UCSD-AML1 (cell line): ENCODE measurements around the gene DRAP1.
"Not testable (repeated sequence)": the region's sequence is repeated elsewhere in the genome, so short reads cannot be mapped to it uniquely, and the experiment has no call there.

Experiments
- DNase-seq: peaks from one replicate; lab custom pipeline; 2025; ENCODE audit not compliant: unreplicated experiment; lab: John Stamatoyannopoulos, UW

The DRAP1 gene

DNA sequence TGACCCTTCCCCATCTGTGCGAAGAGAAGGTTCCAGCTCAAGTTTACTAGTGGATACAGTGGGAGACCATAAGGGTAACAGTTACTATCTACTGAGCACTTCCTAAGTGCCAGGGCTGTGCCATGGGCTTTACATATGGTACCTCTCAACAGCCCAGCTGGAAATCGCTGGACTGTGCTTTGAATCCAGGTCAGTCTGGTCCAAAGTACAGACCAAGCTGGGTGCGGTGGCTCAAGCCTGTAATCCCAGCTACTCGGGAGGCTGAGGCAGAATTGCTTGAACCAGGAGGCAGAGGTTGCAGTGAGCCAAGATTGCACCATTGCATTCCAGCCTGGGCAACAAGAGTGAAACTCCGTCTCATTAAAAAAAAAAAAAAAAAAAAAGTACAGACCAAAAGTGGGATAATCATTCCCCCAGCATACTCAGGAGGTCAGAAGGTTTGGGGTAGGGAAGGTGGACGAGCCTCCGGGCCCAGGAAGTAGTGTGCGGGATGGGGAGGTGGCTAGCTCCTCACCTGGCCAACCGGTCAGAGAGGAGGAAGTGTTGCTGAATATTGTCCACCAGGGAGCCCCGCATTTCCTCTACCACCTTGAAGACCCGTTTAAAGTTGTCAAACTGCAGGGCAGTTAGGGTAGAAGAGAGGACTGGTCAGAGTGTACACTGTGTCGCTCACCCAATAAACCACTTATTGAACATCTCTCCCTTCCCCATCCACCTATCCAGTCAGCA lies 33.3 kb upstream of the DRAP1 start:
- no peak for DNase-seq

DNA sequence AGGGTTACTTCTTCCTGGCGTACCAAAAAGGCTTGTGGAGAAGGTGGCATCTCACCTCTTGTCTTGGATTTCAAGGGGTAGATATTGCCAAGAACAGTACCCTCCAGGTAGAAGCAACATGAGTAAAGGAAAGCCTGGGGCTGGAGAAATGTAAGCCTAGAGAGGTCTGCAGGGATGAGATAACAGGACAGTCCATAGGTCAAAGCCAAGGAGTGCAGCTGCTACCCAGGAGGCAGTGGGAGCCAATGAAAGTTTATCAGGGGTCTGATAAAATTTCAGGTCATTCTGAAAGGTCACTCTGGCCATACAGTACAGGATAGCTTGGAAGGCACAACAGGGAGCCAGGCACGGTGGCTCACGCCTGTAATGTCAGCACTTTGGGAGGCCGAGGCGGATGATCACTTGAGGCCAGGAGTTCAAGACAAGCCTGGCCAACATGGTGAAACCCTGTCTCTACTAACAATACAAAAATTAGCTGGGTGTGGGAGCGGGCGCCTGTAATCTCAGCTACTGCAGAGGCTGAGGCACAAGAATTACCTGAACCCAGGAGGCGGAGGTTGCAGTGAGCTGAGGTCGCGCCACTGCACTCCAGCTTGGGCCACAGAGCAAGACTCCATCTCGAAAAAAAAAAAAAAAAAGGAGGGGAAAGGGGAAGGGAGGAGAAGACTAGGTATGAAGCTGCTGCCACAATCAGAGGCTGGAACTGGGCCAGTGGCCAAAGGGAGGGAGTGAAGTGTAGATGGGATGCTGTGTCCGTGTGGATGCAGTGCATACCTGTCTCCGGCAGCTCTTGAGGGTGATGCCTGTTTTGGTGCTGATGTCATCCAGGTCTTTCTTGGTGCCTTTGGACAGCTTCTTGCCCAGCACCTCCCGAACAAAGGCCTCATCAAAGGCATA lies 32.2 kb upstream of the DRAP1 start:
- no peak for DNase-seq

DNA sequence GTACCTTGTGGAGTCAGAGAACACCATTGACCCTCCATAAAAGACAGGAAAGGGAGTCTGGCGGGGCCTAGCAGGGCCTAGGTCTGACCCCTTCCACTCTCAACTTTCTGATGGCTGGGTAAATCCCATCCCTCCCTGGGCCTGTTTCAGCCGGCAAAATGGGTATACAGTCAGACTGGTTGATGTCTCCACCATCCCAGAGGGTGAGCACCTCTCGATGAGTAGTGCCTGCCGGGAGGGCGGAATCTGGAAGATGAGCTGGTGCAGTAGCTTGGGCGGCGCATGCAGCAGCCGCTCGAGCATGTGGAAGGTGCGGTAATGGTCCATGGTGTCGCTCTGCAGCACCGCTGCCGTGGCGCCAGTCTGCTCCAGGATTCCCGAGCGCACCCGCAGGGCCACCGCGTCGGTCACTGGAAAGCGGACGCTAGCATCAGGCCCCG lies 31.5 kb upstream of the DRAP1 start:
- no peak for DNase-seq

DNA sequence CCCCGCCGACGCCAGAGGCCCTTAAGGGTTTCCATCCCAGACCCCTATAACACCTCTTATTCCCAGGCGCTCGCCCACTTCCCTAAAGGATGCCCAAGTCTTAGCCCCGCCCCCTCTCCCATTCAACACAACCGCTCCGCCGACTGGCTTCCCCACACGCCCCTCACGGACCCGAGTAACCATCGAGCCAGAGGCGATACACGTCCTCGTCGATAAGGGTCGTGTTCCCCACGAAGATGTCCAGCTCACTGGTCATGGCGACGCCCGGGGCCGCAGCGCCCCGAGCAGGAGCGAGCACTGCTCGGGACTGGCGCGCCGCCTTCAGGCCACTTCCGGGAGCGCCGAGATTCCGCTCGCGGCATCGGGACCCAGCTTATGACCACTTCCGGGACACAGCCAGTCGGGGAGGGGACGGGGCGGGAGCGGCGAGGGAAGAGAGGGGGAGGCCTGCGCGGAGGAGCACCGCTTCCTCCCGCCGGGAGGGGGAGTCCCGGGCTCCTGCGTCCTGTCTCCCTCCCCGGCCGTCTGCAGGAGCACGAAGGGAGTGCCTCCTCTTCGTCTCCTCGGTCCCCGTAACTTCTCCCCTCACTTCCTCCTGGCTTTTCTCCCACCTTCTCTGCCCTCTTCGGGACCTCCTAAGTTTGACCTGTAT lies 30.9 kb upstream of the DRAP1 start, which contains the start of gene FIBP:
Gene FIBP (minus strand): TSS at position 309 of the 652 bp plus-strand sequence. CDS start 53 bp downstream, at position 256.
- DNase-seq = peak; percentile 98

DNA sequence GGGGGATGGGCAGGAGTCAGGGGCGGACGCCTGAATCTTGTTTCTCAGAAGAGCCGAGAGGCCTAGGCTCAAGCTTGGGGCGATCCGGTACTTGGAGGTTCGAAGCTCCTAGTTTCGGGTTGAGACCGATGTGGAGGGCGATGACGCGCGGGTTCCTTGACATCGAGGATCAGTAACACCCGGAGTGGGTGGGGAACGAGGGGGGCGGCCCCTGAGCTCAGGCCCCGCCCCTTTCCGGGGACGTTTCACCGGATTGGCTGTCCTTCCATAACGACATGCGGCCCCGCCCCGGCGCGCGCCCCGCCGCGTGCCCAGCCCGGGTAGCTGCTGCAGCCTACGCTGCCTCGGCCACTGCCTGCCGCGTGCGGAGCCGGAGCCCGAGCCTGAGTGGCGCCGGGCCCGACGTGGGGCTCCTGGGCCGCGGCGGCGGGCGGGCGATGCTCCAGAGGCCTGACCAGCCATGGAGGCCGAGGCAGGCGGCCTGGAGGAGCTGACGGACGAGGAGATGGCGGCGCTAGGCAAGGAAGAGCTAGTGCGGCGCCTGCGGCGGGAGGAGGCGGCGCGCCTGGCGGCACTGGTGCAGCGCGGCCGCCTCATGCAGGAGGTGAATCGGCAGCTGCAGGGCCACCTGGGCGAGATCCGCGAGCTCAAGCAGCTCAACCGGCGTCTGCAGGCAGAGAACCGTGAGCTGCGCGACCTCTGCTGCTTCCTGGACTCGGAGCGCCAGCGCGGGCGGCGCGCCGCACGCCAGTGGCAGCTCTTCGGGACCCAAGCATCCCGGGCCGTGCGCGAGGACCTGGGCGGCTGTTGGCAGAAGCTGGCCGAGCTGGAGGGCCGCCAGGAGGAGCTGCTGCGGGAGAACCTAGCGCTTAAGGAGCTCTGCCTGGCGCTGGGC lies 28.7 kb upstream of the DRAP1 start, which contains the start of gene CCDC85B:
Gene CCDC85B (plus strand): TSS at position 350 of the 895 bp plus-strand sequence. CDS start 111 bp downstream, at position 461.
- peak; percentile 98 for DNase-seq

DNA sequence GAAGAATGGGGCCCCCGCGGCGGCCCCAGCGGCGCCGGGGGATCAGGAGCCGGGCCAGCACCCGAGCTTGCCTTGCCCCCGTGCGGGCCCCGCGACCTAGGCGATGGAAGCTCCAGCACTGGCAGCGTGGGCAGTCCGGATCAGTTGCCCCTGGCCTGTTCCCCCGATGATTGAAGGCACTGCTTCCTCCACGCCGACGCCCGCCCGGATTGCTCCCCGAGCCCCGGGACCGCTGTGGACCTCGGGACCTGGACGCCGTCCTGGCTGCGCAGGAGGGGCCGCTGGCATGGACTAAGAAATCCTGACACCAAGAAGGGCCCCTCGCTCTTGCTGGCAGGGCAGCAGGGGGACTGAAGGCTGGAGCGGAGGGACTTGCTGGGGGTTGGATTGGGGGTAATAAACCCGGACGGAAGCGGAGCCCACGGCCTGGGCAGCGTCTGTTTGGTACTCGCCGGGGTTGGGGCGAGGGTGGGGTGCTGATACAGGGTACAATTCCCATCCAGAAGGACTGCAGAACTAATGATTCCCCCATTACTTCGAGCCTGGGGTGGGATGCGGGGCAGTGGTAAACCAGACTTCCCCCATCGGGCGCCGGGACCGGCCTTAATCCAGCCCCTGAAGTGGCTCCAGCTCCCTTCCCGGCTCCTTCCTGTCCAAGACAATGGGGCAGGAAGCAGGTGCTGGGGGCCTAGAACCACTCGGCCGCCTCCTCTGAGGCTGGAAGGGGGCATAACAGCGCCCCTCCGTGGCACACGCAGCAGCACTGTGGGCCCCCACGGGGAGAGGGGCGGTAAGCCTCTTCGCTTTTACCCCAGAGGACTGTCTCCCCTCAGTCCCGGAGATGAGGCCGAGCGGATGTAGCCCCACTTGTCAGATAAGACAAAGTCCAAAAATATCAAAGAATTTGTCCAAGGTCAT lies 27.7 kb upstream of the DRAP1 start:
- DNase-seq = peak; percentile 76

DNA sequence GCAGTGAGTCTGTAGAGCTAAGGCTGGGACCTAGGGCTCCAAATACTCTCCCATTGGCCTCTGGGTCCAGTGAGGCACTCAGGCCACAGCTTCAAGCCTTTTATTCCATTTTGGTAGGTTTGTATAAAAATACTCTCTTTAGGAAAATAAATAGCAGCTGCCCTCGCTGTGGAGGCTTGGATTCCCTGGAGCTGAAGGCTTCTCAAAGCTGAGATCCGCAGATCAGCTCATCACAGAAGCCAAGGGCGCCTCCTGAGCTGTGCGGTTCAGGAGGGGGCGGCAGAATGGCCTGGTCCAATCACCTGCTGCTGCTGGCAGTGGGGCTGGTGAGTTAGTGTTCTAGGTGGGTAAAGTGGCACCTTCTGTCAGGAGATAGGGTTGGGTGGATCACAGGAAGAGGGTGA lies 27.1 kb upstream of the DRAP1 start:
- DNase-seq = not testable (repeated sequence)

DNA sequence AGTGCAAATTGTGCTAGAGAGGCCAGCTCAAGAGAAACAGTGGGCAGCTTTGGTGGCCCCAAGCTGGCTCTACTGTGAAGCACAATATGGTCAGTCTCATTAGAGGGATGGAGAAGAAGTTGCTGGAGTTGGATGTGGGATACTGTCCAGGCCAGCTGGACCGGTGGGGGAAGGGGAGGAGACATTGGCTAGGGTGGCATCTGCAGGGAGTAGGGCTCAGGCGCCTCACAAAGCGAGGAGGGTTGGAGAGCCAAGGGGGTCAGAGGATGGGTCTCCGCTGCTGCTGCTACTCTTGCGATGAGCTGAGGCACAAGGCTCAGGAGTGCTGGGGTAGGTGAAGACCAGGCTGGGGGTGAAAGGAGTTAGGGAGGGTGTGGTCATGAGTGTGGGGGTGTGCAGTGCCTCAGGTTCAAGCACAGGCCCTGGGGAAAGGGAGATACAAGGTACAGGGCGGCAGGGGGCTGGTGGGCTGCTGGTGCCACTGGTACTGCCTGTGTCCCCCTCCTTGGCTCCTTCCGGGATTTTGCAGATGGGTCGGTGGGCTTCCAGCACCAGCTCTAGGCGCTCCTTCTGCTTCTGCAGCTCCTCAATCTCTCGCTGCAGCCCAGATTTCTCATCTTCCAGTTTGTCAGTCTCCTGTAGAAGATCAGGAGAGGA lies 26.4 kb upstream of the DRAP1 start:
- DNase-seq = no peak

DNA sequence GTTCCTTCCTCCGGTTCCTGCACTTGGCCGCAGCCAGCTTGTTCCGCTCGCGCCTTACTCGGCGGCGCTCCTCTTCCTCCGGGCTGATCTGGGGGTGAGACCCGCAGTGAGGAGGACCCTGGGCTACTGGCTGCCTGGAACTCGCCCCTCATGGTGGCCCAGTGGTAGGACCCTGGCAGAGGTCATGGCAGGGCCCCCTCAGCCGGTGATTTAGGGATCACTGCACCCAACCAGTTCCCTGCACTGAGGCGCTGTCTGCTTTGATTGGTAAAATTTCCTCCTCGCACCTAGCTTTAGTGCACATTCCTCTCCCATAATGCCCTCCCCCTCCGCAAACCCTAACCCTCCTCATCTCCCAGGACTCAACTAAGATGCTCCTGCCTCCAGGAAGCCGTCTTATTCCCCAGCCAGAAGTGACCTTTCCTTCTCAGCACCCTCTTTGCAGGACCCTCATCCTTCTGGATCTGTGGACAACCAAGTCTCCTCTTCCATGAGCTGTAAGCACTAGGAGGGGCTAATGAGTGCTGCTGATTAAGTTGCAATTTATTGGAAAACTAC lies 25.1 kb upstream of the DRAP1 start:
- DNase-seq = peak; percentile 72

DNA sequence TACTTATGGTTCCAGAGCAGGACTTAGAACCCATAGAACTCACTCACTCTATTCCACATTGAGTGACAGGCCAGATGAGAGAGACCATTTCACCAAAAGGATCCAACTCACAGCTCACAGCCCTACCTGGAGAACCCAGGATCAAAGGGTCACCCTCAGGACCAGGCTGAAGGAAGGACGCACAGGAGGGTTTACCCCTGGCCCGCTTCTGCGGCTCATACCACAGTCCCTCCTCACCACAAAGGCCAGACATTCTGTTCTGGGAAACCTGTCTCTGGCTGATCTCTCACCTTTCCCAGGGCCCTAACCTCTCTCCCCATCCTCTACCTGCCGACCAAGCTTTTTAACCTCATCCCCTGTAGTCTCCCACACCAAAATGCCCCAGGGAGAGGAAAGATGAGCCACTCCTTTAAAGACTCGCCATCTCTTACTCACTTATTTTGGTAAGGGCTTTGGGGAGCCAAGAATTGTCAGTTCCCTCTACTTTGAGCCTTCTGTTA lies 23.7 kb upstream of the DRAP1 start:
- no peak for DNase-seq

DNA sequence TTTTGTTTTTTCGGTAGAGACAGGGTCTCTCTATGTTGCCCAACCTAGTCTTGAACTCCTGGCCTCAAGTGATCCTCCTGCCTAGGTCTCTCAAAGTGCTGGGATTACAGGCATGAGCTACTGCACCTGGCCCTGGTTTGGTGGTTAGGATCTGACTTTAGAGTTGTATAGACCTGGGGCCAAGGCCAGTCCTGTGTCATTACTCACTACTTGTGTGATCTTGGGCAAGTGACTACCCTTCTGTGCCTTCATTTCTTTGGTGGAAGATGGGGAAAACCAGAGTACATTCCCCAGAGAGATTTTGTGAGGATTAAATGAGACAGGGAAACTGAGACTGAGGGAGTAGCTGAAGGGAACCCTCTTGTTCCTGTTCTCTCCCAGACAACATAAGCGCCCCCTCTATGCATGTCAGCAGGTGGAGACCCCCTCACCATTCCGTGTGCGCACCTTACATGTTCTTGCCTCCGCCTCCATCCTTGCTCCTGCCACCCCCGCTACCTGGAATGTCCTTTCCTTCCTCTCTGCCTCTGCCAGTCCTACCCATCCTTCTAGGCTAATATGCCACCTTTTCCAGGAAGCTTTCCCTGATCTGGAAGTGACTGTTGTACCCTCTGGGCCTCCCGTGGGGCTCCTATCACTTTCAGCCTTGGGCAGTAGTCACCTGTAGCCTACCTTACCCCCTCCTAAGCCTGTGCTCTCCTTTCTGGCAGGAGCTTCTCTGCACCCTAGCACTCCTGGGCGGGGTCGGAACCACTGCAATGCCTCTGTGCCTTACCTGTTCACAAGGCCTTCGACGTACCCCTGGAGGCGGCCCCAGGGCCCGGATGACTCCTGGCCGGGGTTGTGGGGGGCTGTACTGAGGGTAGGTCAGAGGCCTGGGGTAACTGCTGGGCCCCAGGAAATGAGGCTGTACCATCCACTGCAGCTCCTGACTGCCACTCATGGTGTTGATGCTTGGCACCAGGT lies 22.9 kb upstream of the DRAP1 start:
- DNase-seq = no peak

DNA sequence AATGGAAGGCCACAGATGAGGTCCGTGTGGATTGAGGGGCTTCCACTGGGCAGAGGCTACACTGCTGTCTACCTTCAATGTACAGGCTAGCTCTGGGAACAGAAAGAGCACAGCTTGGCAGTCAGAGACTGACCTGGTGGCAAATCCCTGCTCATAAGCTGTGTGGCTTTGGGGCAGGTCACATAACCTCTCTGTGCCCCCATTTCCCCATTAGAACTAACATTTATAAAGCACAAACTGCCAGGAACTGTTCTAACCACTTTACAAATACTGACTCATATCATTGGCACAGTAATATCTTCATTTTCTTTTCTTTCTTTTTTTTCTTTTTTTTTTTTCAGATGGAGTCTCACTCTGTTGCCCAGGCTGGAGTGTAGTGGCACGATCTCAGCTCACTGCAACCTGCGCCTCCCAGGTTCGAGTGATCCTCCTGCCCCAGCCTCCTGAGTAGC lies 22.2 kb upstream of the DRAP1 start:
- DNase-seq = no peak

DNA sequence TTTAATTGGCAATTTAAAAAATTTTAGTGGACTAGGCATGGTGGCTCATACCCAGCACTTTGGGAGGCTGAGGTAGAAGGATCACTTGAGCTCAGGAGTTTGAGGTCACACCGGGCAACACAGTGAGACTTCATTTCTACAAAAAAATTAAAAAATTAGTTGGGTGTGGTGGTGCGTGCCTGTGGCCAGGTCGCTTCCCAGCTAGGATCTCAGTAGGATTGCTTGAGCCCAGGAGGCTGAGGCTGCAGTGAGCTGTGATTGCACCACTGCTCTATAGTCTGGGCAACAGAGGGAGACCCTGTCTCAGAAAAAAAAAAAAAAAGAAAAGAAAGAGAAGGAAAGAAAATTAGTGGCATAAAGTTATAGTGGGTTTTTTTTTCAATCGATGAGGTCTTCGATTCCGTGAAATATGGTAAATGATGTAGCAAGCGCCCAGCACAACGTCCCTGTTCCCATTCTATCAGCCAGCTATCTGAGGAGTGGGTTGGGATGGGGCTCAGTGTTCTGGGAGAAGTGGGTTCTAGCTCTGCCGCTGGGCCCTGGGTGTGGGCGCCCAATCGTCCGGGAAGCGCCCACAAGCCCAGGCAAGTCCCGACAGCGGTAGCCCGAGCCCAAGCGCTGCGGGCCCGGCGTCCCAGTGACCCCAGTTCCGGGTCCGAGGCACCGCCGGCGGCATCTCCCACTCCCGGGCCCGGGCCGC lies 20.4 kb upstream of the DRAP1 start:
- DNase-seq = no peak

DNA sequence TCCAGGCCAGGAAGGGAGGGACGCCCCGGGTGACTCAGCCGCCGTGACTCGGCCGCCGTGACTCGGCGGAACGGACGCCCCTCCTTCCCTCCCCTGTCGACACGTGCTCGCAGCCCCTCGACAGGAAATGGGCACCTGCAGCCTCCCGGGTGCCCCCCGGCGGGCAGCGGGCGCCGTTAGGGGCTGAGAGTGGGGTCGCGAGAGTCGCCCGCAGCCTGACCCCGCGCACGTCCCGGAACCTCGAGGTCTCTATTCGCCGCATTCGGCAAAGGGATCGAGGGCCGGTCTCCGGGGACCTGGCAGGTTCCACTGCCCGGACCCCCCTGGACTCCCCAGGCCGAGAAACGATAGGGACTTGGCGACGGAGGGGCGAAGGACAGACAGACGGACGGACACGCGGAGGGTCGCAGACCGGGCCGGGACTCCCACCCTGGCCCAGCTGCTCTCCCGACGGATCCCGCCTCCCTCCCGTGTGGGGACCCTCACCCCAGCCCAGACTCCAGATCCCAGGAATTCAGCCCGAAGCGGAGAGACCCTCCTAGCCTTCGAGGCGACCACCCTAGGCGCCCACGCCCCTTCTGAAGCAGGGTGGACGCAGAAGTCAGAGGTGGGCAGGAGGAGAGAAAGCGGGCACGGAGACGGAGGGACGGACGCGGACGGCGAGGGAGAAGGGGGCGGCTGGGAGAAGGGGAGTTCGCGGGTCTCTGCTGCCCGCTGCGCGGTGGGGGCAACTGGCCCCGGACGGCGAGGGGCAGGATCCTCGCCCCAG lies 19.7 kb upstream of the DRAP1 start:
- DNase-seq = peak; percentile 78

DNA sequence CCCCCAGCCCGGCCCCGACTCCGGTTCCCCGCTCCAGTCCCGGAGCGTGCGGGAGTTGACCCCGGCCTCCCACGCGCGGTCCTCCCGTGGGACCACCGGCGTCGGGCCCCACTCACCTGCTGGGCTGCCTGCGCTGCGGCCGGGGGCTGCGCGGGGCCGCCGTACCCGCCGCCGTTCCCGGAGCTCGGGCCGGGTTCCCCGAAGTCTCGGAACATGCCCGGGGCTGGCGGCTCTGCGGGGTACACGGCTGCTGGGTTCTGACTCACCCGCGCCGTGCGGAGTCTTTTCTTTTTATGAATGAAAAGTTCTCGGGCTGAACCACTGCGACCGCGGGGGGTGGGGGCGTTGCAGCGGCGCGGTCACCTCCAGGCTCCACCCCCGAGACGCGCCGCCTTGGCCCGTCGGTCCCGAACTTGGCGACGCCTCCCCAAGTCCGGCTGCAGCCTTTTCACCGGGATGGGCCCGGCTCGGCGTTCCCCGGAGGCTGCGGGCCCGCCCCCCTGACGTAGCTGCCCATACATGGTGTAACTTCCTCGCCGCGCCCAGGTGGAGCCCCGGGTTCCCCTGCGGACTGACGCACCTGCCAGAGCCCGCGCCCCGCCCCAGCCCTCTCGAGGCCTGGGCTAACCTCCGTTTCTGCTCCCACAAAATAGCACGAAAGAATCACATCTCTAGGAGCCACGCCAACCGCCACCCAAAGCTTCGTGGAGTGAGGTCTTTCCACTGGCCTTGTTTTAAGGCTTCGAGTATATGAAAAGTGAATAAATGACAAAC lies 18.9 kb upstream of the DRAP1 start, which contains the start of gene FOSL1:
Gene FOSL1 (minus strand): TSS at position 264 of the 774 bp plus-strand sequence. CDS start 49 bp downstream, at position 215.
- peak; percentile 90 for DNase-seq
